H9 (cell line): ENCODE results near the gene PALS1. TPM values are rescaled to one million over a fixed set of nuclear protein-coding genes. Genes with fewer than 3 reads are reported as not detected.

Experiments
- DNase-seq: peaks from one replicate; pipeline ENCODE4 v3.0.0-alpha.2; 2017
- H2AFZ ChIP-seq: one replicate; pipeline ENCODE4 v1.6.1; 2013; ENCODE audit warnings: mild to moderate bottlenecking, low read length, control low read depth, moderate library complexity
- H2AK5ac ChIP-seq: 2 replicates; pipeline ENCODE4 v1.6.1; 2013; ENCODE audit warnings: low read length, control low read depth, mixed read lengths; ENCODE audit not compliant: insufficient read length
- H2BK120ac ChIP-seq: one replicate; pipeline ENCODE4 v1.6.1; 2013; ENCODE audit warnings: low read depth, mild to moderate bottlenecking, low read length, control low read depth, inconsistent platforms; ENCODE audit not compliant: poor library complexity, severe bottlenecking
- H2BK12ac ChIP-seq: 2 replicates; pipeline ENCODE4 v1.6.1; 2013; ENCODE audit warnings: low read length, control low read depth, mixed read lengths, low read depth; ENCODE audit not compliant: insufficient read length
- H2BK15ac ChIP-seq: 2 replicates; pipeline ENCODE4 v1.6.1; 2013; ENCODE audit warnings: low read depth, low read length, control low read depth
- H2BK20ac ChIP-seq: one replicate; pipeline ENCODE4 v1.6.1; 2013; ENCODE audit warnings: low read depth, mild to moderate bottlenecking, low read length, control low read depth, inconsistent platforms; ENCODE audit not compliant: poor library complexity, severe bottlenecking
- H2BK5ac ChIP-seq: 2 replicates; pipeline ENCODE4 v1.6.1; 2013; ENCODE audit warnings: low read length, control low read depth, mixed read lengths; ENCODE audit not compliant: insufficient read length
- H3K14ac ChIP-seq: 2 replicates; pipeline ENCODE4 v1.6.1; 2013; ENCODE audit warnings: low read length, control low read depth; ENCODE audit not compliant: insufficient read depth
- H3K18ac ChIP-seq: 2 replicates; pipeline ENCODE4 v1.6.1; 2013; ENCODE audit warnings: low read depth, mild to moderate bottlenecking, mixed read lengths, low read length, control low read depth; ENCODE audit not compliant: insufficient read length
- H3K23ac ChIP-seq: 2 replicates; pipeline ENCODE4 v1.6.1; 2013; ENCODE audit warnings: low read length, control low read depth, mixed read lengths, low read depth; ENCODE audit not compliant: insufficient read length
- H3K23me2 ChIP-seq: 2 replicates; pipeline ENCODE4 v1.6.1; 2013; ENCODE audit warnings: low read depth, mild to moderate bottlenecking, mixed read lengths, low read length, control low read depth; ENCODE audit not compliant: insufficient read length, poor library complexity, severe bottlenecking
- H3K27ac ChIP-seq: 2 replicates; pipeline ENCODE4 v1.5.1; 2013; ENCODE audit warnings: low read length, control low read depth, mixed read lengths, low read depth; ENCODE audit not compliant: insufficient read length
- H3K27me3 ChIP-seq: 2 replicates; pipeline ENCODE4 v1.6.1; 2013; ENCODE audit warnings: low read length, control low read depth, inconsistent platforms; ENCODE audit not compliant: insufficient read depth
- H3K4ac ChIP-seq: 2 replicates; pipeline ENCODE4 v1.6.1; 2013; ENCODE audit warnings: low read depth, mild to moderate bottlenecking, control low read depth, inconsistent platforms, low read length, moderate library complexity
- H3K4me1 ChIP-seq: 2 replicates; pipeline ENCODE4 v1.6.1; 2013; ENCODE audit warnings: low read length, control low read depth, inconsistent platforms; ENCODE audit not compliant: insufficient read depth
- H3K4me2 ChIP-seq: 2 replicates; pipeline ENCODE4 v1.6.1; 2013; ENCODE audit warnings: low read length, control low read depth, mixed read lengths; ENCODE audit not compliant: insufficient read length, insufficient read depth
- H3K56ac ChIP-seq: 2 replicates; pipeline ENCODE4 v1.6.1; 2013; ENCODE audit warnings: low read depth, mild to moderate bottlenecking, mixed read lengths, low read length, control low read depth; ENCODE audit not compliant: insufficient read length
- H3K79me1 ChIP-seq: 2 replicates; pipeline ENCODE4 v1.6.1; 2013; ENCODE audit warnings: low read depth, mild to moderate bottlenecking, moderate library complexity, low read length, control low read depth, inconsistent platforms; ENCODE audit not compliant: insufficient read depth, poor library complexity, severe bottlenecking
- H3K79me2 ChIP-seq: 2 replicates; pipeline ENCODE4 v1.6.1; 2013; ENCODE audit warnings: low read length, control low read depth, inconsistent platforms; ENCODE audit not compliant: insufficient read depth
- H3K9ac ChIP-seq: 2 replicates; pipeline ENCODE4 v1.6.1; 2013; ENCODE audit warnings: low read length, control low read depth, mixed read lengths; ENCODE audit not compliant: insufficient read length; ENCODE audit errors: extremely low read depth
- H3K9me3 ChIP-seq: one replicate; pipeline ENCODE4 v1.6.1; 2013; ENCODE audit warnings: low read depth, low read length, inconsistent platforms; ENCODE audit not compliant: control insufficient read depth
- H3T11ph ChIP-seq: one replicate; pipeline ENCODE4 v1.6.1; 2013; ENCODE audit warnings: mild to moderate bottlenecking, low read length, control low read depth, inconsistent platforms
- H4K20me1 ChIP-seq: one replicate; pipeline ENCODE4 v1.6.1; 2013; ENCODE audit not compliant: control insufficient read depth, insufficient read length, insufficient read depth
- H4K5ac ChIP-seq: 2 replicates; pipeline ENCODE4 v1.6.1; 2013; ENCODE audit warnings: low read depth, mild to moderate bottlenecking, mixed read lengths, low read length, control low read depth; ENCODE audit not compliant: insufficient read length
- H4K8ac ChIP-seq: replicated peaks from 2 replicates; pipeline ENCODE4 v1.6.1; 2013; ENCODE audit warnings: low read length, control low read depth, mixed read lengths, low read depth; ENCODE audit not compliant: insufficient read length
- H4K91ac ChIP-seq: 2 replicates; pipeline ENCODE4 v1.6.1; 2013; ENCODE audit warnings: low read depth, mild to moderate bottlenecking, moderate library complexity, mixed read lengths, low read length, control low read depth; ENCODE audit not compliant: insufficient read length
- H3K27ac Mint-ChIP-seq, 3 experiments: 2 replicates in 2 of 3; 3 replicates in 1 of 3; pipeline ENCODE4 v1.8.0; 2020 to 2021; ENCODE audit warnings: mixed read lengths in 3 of 3, mild to moderate bottlenecking in 1 of 3, moderate library complexity in 1 of 3
- H3K27me3 Mint-ChIP-seq: 2 replicates; pipeline ENCODE4 v1.8.0; 2021; ENCODE audit warnings: low read depth, mild to moderate bottlenecking, moderate library complexity, mixed read lengths
- H3K36me3 Mint-ChIP-seq, 3 experiments: 2 replicates in 2 of 3; 3 replicates in 1 of 3; pipeline ENCODE4 v1.8.0; 2020 to 2021; ENCODE audit warnings: low read depth in 3 of 3, mixed read lengths in 3 of 3; ENCODE audit not compliant: insufficient read depth in 1 of 3
- H3K4me1 Mint-ChIP-seq, 2 experiments: 2 replicates each; pipeline ENCODE4 v1.8.0; 2020; ENCODE audit warnings: mixed read lengths in 2 of 2
- H3K4me3 Mint-ChIP-seq, 2 experiments: 2 replicates in 1 of 2; 3 replicates in 1 of 2; pipeline ENCODE4 v1.8.0; 2020 to 2021; ENCODE audit warnings: mild to moderate bottlenecking in 2 of 2, mixed read lengths in 2 of 2, moderate library complexity in 1 of 2
- H3K9me3 Mint-ChIP-seq, 2 experiments: 2 replicates in 1 of 2; 3 replicates in 1 of 2; pipeline ENCODE4 v1.8.0; 2020; ENCODE audit warnings: mild to moderate bottlenecking in 2 of 2, mixed read lengths in 2 of 2, moderate library complexity in 1 of 2
- WGBS: extraction: QIAGEN DNeasy Blood & Tissue Kit; methylation state at CpG from one replicate; pipeline ENCODE4 v1.1.7; 2013; ENCODE audit warnings: missing lambda C conversion rate, low lambda C conversion rate, mixed read lengths; ENCODE audit not compliant: insufficient read length; ENCODE audit errors: extremely low coverage; 5-methylcytosine and 5-hydroxymethylcytosine counted together
- total RNA-seq: library from RNA; stranded (reverse); gene quantifications from 2 replicates; pipeline ENCODE4 v1.2.1, GENCODE V29; 2021
- TF ChIP-seq, protein P1 (sequence below): fragments of 200-600 bp; sonication (generic); conservative IDR thresholded peaks from 3 replicates; pipeline ENCODE4 v1.8.0; 2021; ENCODE audit warnings: antibody characterized with exemption, mild to moderate bottlenecking

PALS1 gene
- total RNA-seq, 1 experiment from 2014 or later = 18.0 TPM

DNA sequence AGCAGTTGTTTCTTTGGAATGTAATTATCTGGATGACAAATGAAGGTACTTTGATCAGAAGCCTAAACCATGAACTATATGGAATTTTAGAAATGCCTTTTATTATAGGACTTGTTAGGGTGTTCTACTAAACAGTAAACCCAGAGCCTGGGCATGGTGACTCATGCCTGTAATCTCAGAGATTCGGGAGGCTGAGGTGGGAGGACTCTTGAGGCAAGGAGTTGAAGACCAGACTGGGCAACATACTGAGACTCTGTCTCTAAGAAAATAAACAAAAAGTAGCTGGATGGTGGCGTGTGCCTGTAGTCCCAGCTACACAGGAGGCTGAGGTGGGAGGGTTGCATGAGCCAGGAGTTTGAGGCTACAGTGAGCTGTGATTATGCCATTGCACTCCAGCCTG, 23.9 kb downstream of the PALS1 start:
- no peaks in the 10 kb centered on the region for H3K23me2 ChIP-seq
- DNase-seq = no peak
- H3K27ac ChIP-seq = no peak overlapping the region
- no CpG with 5 or more reads among the region's 2 CpGs for WGBS
- Mint-ChIP-seq H3K27ac (no peak overlapping the region), H3K27me3 (no peaks in the 10 kb centered on the region), H3K9me3 (no peaks in the 10 kb centered on the region), H3K36me3 (no peaks in the 10 kb centered on the region; a peak in 1 of 7 replicates), H3K4me1 (peaks cover 53 to 56% of the 10 kb centered on the region in 2 experiments), H3K4me3 (no peak overlapping the region)
- no peak overlapping the region for H3K18ac ChIP-seq
- no peak overlapping the region for H2BK12ac ChIP-seq
- no peak overlapping the region for H3T11ph ChIP-seq
- no peak overlapping the region for H2BK5ac ChIP-seq
- no peaks in the 10 kb centered on the region for H3K9me3 ChIP-seq
- H4K5ac ChIP-seq = no peak overlapping the region
- H3K79me2 ChIP-seq = no peaks in the 10 kb centered on the region
- H3K4me2 ChIP-seq = no peak overlapping the region
- H3K27me3 ChIP-seq = no peaks in the 10 kb centered on the region
- no peak overlapping the region for H3K56ac ChIP-seq
- no peak overlapping the region for H4K8ac ChIP-seq
- H3K23ac ChIP-seq = no peak overlapping the region
- H2BK120ac ChIP-seq = no peak overlapping the region
- peaks cover 6% of the 10 kb centered on the region; the same call in 1 of the 2 replicates for H3K4me1 ChIP-seq
- no peak overlapping the region for H2AK5ac ChIP-seq
- no peak overlapping the region for H3K4ac ChIP-seq
- H4K91ac ChIP-seq = no peak overlapping the region
- TF ChIP-seq, protein P1, sequence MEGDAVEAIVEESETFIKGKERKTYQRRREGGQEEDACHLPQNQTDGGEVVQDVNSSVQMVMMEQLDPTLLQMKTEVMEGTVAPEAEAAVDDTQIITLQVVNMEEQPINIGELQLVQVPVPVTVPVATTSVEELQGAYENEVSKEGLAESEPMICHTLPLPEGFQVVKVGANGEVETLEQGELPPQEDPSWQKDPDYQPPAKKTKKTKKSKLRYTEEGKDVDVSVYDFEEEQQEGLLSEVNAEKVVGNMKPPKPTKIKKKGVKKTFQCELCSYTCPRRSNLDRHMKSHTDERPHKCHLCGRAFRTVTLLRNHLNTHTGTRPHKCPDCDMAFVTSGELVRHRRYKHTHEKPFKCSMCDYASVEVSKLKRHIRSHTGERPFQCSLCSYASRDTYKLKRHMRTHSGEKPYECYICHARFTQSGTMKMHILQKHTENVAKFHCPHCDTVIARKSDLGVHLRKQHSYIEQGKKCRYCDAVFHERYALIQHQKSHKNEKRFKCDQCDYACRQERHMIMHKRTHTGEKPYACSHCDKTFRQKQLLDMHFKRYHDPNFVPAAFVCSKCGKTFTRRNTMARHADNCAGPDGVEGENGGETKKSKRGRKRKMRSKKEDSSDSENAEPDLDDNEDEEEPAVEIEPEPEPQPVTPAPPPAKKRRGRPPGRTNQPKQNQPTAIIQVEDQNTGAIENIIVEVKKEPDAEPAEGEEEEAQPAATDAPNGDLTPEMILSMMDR = no peak
- no peak overlapping the region for H2AFZ ChIP-seq
- H3K9ac ChIP-seq = no peak overlapping the region
- H4K20me1 ChIP-seq = no peaks in the 10 kb centered on the region
- H2BK20ac ChIP-seq = no peak overlapping the region
- H3K14ac ChIP-seq = no peak overlapping the region
- no peak overlapping the region for H2BK15ac ChIP-seq
- H3K79me1 ChIP-seq = peaks cover 2% of the 10 kb centered on the region
